Measurements from ENCODE around the gene ATOH1. TPM values are rescaled to one million over a fixed set of nuclear protein-coding genes. Genes with fewer than 3 reads are reported as not detected.

Gene ATOH1
- total RNA-seq, 1 donor from 2014 or later = not detected

- DNase-seq (ENCODE audit: low spot score in 2 of 2, unreplicated experiment in 2 of 2) = no peak
- Mint-ChIP-seq H3K27me3 (ENCODE audit: low read depth) (peaks cover 85% of the 10 kb centered on the region), H3K27ac (no peak overlapping the region), H3K9me3 (no peaks in the 10 kb centered on the region), H3K4me3 (no peak overlapping the region), H3K4me1 (no peaks in the 10 kb centered on the region), H3K36me3 (no peaks in the 10 kb centered on the region)
- no peak for TF ChIP-seq CTCF (IDR thresholded peaks at IDR 0.05; ENCODE audit: unreplicated experiment)
These were observed 11.2 kb downstream of the ATOH1 start for GRCh38 chr4:93839704-93840103.

GRCh38 chr4:93841803-93842345 lies 13.3 kb downstream of the ATOH1 start:
- peaks cover 83% of the 10 kb centered on the region for H3K27me3 Mint-ChIP-seq (ENCODE audit: low read depth)
- no peak for TF ChIP-seq CTCF (IDR thresholded peaks at IDR 0.05; ENCODE audit: unreplicated experiment)

GRCh38 chr4:93842601-93843252 lies 14.2 kb downstream of the ATOH1 start:
- no peaks in the 10 kb centered on the region for H3K9me3 Mint-ChIP-seq
- H3K27ac Mint-ChIP-seq = no peak overlapping the region
- H3K36me3 Mint-ChIP-seq = no peaks in the 10 kb centered on the region
- peaks cover 82% of the 10 kb centered on the region for H3K27me3 Mint-ChIP-seq (ENCODE audit: low read depth)
- no peak for DNase-seq (ENCODE audit: low spot score in 2 of 2, unreplicated experiment in 2 of 2)
- TF ChIP-seq CTCF (IDR thresholded peaks at IDR 0.05; ENCODE audit: unreplicated experiment) = no peak
- no peaks in the 10 kb centered on the region for H3K4me1 Mint-ChIP-seq
- H3K4me3 Mint-ChIP-seq = no peak overlapping the region

More at GRCh38 chr4:93841803-93842345, 13.3 kb downstream of the ATOH1 start:
- no peaks in the 10 kb centered on the region for H3K4me1 Mint-ChIP-seq
- H3K4me3 Mint-ChIP-seq = no peak overlapping the region
- no peak for DNase-seq (ENCODE audit: low spot score in 2 of 2, unreplicated experiment in 2 of 2)
- H3K36me3 Mint-ChIP-seq = no peaks in the 10 kb centered on the region
- no peaks in the 10 kb centered on the region for H3K9me3 Mint-ChIP-seq
- H3K27ac Mint-ChIP-seq = no peak overlapping the region

- no peak for DNase-seq (ENCODE audit: low spot score in 2 of 2, unreplicated experiment in 2 of 2)
- no peak overlapping the region for H3K4me3 Mint-ChIP-seq
- H3K9me3 Mint-ChIP-seq = no peaks in the 10 kb centered on the region
- no peaks in the 10 kb centered on the region for H3K4me1 Mint-ChIP-seq
- no peak overlapping the region for H3K27ac Mint-ChIP-seq
- TF ChIP-seq CTCF (IDR thresholded peaks at IDR 0.05; ENCODE audit: unreplicated experiment) = no peak
- H3K27me3 Mint-ChIP-seq (ENCODE audit: low read depth) = peaks cover 82% of the 10 kb centered on the region
- no peaks in the 10 kb centered on the region for H3K36me3 Mint-ChIP-seq
These were observed 15.2 kb downstream of the ATOH1 start for GRCh38 chr4:93843772-93844171.

- H3K27me3 Mint-ChIP-seq (ENCODE audit: low read depth) = peaks cover 63% of the 10 kb centered on the region
- H3K36me3 Mint-ChIP-seq = no peaks in the 10 kb centered on the region
- DNase-seq (ENCODE audit: low spot score in 2 of 2, unreplicated experiment in 2 of 2) = no peak
- no peak overlapping the region for H3K27ac Mint-ChIP-seq
- TF ChIP-seq CTCF (IDR thresholded peaks at IDR 0.05; ENCODE audit: unreplicated experiment) = no peak
- H3K9me3 Mint-ChIP-seq = no peaks in the 10 kb centered on the region
- H3K4me3 Mint-ChIP-seq = no peak overlapping the region
- no peaks in the 10 kb centered on the region for H3K4me1 Mint-ChIP-seq
These were observed 24.1 kb downstream of the ATOH1 start for GRCh38 chr4:93852680-93853079.
